HG02610 (cell line): ENCODE results near the gene GPRIN1.

Experiments
- ATAC-seq: cut with Tn5 transposase; IDR thresholded peaks from one replicate; pipeline ENCODE4 v1.9.1; 2021; ENCODE audit warnings: mild to moderate bottlenecking, moderate library complexity; ENCODE audit not compliant: unreplicated experiment

The GPRIN1 gene

DNA sequence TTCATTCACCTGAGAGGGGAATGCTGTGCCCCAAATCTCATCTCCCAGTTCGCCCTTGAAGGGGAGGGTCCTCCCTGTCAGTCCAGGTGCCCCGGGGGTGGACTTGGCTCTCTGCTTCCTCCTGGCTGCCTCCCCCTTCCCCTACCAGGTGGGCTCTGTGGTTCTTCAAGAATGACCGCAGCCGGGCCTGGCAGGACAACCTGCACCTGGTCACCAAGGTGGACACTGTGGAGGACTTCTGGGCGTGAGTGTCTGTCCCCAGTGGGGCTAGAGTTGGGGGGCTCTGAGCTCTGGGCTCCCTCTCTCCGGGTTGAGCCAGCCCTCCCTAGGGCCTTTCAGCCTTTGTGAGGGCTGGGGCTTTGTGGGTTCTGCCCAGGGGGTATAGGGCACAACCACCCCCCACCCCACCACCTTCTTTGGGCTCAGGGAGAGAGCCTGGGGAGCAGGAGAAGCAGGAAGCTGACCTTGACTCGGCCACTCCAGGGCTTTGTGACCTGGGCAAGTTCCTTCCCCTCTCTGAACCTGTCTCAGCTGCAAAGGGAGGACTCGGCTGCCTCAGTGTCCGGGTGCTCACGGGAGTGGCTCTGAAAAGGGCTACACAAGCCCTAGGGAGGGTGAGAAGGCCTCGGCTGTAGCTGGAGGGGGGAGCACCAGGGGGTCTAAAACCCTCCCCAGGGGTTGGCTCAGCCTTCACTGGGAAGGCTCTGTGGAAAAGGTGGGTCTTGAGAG, 33.7 kb upstream of the GPRIN1 start:
- ATAC-seq = no peak

DNA sequence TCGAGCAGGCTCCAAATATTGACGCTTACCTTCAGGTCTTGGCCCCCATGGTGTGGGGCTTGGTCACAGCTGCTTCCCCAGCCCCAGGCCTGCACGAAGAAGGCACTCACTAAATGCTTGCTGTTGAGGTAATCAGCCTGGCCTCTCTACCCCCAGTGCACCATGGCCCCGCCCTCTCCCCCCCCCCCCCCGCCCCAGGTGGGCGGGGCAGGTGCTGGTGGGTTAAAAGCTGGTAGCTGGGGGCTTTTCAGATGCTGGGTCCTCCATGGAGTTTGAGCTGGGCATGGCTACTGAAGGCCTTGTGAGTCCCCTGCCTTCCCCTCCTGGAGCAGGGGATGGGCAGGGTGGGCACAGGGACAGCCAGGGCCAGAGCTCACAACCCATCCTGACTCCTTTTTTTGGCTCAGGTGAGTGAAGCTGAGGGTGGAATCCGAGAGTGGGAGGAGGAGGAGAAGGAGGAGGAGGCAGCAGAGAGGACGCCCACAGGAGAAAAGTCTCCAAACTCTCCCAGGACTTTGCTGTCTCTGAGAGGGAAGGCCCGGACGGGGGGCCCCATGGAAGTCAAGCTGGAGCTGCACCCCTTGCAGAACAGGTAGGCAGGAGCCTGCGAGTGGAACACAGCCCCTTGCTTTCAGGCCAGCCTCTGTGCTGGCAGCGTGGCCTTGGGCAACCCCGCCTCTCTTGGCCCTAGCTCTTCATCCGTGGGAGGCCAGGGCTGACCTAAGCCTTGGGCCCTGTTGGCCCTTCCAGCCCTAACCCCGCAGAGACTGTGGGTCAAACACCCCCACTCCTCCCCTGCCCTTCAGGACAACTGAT, 32.9 kb upstream of the GPRIN1 start:
- no peak for ATAC-seq

DNA sequence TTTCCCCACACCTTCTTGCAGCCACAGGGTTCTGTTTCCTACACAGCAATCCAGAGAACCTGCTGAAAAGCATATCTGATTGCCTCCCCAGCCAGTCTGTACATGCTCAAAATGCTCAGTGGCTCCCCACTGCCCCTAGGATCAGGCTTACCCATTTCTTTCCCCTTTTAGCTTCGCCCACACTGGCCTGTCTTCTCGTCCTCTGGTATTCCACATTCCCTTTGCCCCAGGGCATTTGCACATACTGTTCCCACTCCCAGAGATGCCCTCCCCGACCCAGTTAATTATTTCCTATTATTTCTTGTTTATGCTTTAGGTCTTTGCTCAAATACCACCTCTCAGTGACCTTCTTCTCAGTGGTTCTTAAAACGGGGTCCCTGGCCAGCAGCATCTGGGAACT, 30.7 kb upstream of the GPRIN1 start:
- ATAC-seq = no peak

DNA sequence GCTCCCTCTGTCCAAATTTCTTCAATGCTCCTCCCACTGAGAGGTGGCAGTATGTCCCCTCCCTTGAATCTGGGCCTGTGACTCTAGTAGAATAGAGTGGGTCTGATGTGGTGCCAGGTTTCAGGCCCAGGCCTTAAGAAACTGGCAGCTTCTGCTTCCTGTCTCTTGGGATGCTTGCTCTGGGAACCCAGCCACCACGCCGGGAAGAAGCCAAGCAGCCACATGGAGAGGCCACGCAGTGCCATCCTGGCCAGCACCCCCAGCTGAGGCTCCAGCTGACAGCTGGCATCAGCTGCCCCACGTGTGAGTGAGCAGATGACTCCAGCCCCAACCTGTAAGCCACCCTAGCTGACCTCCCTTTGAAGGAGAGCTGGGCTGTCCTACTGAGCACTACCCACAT, 30.0 kb upstream of the GPRIN1 start:
- no peak for ATAC-seq

DNA sequence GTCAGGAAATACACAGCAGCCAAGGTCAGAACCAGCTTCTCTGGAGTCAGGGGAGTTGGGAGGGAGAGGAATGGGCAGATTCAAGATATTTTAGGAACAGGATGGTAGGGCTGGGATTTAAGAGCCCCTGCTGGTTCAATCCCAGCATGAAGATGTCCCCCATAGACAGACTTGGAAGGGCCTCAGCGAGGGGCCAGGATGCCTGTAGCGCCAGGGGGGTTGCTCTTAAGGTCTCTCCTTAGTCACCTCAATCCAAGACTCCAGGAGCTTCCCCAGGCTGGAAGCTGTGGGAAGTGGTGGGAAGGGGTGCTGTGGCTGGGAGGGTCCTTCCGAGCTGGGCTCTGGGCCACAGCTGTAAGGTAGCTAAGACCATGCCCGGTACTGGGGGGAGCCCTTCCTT, 29.3 kb upstream of the GPRIN1 start:
- no peak for ATAC-seq

DNA sequence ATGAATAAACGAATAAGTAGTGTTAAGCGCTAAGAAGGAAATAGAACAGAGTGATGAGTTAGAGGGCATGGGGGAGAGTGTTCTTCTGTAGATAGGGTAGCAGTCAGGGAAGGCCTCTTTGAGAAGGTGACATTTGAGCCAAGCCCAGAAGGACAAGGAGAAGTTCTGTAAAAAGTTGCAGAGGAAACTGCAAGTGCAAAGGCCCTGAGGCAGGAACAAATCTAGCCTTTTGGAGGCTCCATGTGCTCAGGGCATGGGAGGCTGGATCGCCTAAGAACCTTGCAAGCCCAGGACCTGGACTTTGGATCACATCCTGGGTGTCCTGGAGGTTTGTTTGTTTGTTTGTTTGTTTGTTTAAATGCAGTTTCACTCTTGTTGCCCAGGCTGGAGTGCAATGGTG, 28.5 kb upstream of the GPRIN1 start:
- ATAC-seq = no peak

DNA sequence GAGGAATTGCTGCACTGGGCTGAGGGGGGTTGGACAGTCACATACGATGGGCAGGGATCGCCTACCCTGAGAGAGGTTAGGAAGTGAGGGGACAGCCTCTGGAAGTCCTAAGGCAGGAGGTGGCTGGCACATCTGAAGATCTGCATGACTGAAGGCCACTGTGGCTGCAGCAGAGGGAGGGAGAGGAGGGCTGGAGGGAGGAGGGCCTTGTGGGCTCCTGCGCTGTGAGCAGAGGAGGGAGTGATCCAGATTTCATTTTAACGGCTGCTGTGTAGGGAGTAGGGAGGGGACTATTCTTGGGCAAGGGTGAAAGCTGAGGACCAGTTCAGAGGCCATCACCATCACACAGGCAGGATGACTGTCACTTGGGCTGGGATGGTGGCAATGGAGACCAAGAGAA, 27.6 kb upstream of the GPRIN1 start:
- ATAC-seq = no peak

DNA sequence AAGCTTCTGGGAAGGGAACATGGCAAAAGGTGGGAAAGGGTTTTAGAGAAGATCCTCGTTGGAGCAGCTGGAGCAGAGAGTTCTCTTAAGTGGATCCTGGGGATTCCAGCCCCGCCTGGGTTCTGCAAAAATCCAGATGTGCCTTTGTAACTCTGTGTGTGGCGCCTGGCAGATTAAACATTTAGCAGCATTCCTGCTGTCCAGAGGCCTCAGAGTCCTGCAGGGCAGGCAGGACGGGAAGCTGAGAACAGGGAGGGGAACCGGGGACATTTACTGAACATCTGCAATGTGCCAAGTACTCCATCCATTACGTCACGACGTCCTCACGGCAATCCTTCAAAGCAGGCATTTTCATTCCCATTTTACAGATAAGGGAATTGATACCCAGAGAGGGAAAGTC, 26.5 kb upstream of the GPRIN1 start:
- no peak for ATAC-seq

DNA sequence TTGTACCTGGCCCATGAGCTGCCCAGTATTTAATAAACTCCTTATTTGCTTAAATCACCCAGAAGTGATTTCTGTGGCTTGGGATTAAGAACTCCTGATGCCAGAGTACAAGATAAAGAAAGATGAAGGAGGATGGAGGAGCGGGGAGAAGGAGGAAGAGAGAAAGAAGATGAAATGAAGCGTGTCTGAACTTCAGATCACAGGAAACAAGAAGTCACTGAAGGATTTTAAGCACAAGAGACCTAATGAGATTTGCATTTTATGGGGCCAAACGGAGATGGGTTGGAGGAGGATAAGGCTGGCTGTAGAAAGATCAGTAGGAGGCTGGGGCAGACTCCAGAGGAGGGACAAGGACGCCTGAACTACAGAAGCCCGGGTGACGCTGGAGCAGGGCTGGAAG, 23.6 kb upstream of the GPRIN1 start:
- no peak for ATAC-seq

DNA sequence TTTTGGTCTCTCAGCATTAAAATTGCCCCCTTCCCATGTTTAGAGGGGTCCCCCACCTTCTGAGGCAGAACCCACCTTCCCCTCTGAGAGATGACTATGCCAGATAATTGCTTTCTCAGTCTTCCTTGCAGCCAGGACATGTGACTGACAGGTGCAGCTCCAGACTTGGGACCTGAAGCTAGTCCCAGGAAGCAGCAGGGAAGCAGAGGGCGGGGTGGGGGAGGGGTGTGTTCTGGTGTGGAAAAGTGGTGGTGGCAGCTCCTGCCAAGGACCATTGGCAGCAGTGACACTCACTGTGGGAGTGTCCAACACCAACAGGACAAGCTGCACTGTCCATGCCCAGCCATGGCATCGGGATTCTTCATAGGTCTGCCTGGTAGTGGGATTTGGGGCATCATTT, 22.8 kb upstream of the GPRIN1 start:
- no peak for ATAC-seq

DNA sequence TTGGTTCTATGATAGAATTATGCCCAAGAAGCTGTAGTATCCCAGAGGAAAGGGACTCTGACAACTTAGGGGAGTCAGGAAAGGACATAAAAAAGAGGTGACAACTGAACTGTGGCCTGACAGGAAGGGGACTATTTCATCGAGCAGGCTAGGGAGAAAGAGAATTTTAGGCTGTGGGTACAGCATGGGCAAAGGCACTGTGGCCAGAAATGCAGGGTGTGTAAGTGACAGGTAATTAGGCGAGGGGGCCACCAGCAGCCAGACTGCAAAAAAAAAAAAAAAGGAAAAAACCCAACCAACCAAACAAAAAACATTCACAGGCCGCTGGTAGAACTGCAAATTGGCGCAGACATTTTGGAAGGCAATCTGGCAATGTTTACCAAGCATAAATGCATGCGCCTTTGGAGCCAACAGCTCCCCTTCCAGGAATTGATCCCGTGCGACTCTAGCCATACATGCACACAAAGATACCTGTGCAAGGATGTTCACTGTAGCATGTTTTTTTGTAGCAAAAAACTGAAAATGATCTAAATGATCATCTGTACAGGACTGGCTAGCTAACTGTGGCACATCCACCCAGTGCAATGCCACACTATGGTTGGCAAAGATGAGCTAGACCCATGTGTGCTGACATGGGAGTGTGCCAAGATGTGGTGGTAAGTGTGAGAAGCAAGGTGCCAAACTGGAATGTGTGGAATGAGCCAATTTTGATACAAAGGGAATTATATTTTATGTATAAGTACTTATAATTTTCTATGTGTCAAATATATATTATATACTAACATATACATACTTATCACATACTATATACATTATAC, 21.6 kb upstream of the GPRIN1 start:
- no peak for ATAC-seq

DNA sequence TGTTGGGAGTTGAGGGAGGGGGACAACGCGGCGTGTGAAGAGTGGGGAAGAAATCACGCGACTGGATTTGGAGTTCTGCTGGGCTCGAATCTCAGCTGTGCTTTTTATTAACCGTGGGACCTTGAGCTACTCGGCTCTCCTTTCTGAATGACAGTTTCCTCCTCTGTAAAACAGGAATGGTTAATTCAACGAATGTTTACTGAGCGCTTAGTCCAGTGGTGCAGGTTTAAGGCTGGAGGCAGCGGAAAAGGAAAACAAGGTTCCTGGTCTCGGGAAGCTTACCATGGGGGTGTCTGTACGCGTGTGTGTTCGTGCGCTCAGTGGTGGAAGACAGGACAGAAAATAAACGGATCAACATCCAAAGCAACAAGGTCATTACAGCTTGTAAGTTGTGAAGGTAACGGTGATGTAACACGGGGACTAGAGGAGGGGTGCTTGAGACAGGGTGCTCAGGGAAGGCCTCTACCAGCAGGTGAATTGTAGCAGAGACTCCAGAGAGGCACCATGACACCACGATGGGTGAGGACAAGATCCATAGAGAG, 20.8 kb upstream of the GPRIN1 start:
- no peak for ATAC-seq

DNA sequence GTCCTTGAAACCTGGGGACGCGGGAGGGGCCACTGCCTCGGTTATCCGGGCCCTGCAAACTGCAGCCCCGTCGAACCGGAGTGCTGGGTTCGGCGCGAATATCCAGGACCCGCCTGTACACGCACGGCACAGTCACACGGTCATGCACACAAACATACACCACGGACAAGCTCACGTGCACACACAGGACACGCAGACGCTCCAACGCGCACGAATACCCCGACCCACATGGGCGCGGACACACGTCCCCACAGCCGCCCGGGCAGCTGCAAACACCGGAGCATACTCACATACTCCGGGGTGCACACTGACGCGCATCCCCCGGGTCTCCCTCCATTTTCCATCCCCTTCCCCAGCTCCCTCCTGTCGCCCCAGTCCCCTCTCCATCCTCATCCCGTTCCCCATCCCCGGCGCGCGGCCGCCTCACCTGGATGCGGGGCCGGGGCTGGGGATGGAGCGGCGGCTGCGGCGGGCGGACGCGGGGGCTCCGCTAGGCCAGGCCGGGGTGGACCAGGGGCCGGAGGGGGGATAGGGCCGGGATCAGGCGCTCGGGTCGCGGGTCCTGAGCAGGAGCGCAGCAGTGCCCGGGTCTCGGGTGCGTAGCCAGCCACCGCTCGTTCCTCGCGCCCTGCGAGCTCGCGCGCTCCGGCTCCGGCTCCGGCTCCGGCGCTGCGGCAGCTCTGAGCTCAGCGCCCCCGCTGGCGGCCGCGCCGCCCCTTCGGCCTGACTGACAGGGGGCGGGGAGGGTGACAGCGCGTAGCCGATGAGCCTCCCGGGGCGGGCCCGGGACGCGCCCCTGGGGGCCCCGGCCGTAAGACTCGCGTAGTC, 20.1 kb upstream of the GPRIN1 start, which contains the start of the genes EIF4E1B and SNCB:
Gene EIF4E1B, plus strand, starts transcription at position 823 of the 828 bp plus-strand sequence. CDS start 12,113 bp downstream, outside the sequence.
Gene SNCB, minus strand, starts transcription at position 682 of the 828 bp plus-strand sequence. CDS start 880 bp downstream, outside the sequence.
- ATAC-seq = no peak

DNA sequence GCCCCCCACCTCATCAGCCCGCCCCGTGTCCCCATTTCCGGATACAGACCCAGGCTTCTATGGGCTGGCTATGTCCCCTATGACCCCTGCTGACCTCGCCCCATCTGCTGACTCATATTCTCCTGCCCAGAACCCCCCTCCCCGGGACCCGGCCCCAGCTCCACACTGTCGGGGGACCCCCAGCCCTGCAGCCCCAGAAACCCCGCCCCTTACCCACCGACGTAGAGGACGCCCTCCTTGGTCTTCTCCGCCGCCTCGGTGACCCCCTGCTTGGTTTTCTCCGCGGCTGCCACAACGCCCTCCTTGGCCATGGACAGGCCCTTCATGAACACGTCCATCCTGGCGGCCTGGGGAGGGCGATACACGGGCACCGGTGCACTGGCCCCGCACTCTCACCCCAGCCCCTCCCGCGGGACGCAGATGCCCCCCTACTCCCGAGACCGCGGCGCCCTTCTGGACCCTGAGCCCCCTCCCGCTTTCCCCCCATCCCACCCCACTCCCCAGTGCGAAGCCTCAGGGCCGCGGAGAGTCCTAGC, 19.4 kb upstream of the GPRIN1 start:
- no peak for ATAC-seq

DNA sequence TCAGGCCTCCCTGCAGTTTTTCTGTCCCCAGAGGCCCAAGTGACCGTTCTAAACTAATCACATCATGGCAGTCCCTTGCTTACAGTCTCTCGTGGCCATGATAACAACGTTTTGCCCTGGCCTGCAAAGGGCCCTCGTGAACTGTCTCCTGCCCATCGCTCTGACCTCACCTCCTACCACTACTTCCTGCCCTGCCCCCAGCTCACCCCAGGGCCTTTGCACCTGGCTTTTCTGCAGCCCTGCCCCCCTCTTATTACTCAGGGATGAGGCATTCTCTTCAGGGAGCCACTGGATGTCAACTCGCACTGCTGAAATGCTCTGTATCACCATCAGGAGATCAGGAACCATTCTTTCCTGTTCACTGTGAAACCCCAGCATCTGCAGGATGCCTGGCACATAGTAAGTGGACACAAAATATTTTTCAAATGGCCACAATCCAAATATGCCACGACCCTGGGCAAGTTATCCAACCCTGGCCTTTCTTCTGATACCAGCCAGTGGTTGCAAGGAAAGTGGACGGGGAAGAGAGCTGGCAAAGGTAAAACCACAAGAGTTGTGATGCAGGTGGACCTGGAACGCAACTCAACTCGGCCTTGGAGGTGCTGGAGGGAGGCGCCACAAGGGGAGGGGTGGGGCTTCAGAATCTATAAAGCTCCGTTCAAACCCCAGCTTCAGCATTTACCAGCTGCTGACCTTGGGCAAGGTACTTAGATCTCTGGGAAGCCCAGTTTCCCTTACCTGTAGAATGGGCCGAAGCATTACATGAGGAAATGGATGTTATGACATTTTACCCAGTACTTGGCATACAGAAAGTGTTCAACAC, 18.7 kb upstream of the GPRIN1 start:
- no peak for ATAC-seq

DNA sequence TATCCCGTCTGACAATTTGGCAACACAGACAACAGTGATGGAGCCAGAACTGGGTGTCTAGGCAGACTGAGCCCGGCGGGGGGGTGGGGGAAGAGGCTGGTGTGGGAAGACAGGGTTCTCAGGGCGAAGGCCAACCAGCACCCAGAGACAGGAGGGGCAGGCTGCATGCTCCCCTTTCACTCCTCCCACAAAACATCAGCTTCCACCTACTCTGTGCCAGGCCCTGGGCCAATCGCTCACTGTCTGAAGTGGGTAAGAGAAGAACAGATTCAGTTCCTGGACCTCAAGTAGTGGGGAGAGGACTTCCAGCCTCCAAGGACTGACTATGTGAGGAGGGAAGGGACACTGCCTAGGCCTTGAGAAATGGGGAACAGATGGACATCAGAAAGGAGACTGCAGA, 17.6 kb upstream of the GPRIN1 start:
- no peak for ATAC-seq

DNA sequence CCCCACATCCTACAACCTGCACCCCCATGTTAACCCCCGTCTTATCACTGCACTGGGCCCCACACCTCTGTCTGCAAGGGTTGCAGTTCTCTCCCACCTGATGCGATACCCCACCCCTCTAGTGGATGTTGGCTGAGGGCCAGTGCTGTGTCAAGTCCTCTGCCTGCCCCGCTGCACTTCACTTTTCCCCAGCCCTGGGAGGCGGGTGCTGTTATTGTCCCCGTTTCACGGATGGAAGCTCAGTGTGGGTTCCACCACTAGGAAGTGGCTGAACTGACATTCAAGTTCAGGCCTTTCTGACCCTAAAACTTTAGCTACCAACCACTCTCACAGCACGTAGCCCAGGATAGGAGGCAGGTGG, 16.9 kb upstream of the GPRIN1 start:
- ATAC-seq = no peak

DNA sequence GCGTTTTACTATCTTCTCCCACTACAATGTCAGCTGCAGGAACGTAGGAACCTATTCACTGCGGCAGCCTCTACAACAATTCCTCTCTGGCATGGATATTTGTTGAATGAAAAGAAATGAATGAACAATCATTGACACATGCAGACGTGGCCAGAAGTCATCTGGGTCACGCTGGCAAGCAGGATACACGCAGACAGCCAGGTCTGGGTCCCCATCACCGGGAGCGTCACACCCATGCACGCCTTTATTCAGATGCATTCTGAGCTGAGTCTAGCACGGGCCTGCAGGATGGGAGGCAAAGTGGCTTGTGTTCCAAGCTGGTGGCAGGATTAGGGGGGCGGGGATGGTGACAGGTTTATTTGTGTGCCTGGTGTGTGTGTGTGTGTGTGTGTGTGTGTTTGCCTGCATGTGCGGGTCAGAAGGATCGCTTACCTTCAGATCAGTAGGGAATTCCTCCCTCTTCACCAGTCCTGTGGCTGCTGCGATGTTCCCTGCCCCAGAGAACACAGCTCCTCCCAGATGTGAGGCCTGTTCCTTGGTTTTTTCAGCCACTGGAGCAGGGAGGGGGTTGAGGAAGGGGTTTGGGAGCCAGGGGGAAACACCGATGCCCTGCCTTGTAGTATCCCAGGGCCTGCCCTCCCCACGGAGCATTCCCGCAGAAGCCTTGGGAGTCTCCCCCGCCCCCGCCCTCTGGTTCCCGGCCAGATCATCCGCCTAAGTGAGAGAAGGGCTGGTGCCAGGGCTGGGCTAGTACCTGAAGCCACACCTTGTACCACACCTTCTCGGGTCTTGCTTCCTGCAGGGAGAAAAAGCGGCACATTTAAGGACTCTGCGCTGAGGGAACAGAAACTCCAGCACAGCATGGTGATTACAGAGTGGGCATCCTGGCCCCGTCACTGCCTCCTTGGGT, 16.3 kb upstream of the GPRIN1 start:
- ATAC-seq = no peak
